ENCODE results near the gene RBM4.

RBM4 gene

GRCh38 chr11:66691311-66691980 lies 52.9 kb downstream of the RBM4 start:
- no peak for FAIRE-seq

- FAIRE-seq = no peak
Observed at GRCh38 chr11:66692446-66692845, 53.9 kb downstream of the RBM4 start.

DNA sequence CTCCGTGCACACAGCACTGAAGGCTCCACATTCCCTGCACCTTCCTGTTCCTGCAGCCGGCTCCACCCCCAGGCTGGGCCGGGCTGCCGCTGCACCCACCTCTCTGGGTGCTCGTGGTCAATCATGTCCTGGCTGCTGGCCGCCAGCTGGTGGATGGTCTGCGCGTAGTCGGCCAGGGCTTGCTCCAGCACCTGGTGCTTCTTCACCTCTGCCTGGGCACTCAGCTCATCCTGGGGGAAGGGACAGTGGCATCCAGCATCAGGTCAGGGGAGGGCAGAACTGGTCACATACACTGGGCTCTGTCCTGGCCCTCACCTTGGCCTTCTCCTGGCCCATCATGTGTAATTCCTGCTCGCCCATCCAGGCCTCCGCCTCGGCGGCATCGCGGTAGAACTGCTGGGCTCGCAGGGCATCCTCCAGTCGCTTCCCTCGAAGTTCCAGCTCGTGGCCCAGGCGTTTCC lies 54.4 kb downstream of the RBM4 start:
- no peak for FAIRE-seq

DNA sequence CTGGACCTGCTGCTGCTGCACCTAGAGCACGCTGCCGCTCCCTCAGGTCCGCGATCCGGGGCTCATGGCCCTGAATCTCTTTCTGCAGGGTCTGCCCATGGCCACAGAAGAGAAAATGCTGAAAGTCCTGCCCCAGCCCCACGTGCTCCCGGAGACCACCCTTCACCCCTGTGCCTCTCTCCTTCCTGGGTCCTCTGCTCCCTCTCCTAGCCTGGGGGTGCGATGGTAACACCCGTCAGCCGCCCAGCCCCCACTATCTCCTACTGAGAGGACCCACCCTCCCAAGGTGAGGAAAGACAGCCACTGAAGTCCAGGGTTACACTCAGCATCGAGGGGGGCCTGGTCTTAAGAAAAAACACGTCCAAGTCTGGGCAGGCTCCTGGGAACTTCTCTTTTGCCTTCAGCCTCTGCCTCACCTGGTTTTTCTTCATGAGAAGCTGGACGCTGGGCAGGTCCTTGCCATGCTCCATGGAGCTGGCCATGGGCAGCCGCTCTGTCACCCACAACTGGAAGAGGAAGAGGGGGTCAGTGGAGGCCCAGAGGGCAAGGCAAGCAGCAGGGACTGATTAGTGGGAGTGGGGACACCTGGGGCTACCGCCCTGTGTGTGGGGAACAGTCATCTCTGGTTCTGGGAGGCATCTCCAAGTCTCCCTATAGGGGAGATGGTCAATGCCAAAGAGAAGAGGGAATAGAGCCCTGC lies 55.0 kb downstream of the RBM4 start:
- no peak for FAIRE-seq

GRCh38 chr11:66694056-66694410 lies 55.5 kb downstream of the RBM4 start:
- no peak for FAIRE-seq

DNA sequence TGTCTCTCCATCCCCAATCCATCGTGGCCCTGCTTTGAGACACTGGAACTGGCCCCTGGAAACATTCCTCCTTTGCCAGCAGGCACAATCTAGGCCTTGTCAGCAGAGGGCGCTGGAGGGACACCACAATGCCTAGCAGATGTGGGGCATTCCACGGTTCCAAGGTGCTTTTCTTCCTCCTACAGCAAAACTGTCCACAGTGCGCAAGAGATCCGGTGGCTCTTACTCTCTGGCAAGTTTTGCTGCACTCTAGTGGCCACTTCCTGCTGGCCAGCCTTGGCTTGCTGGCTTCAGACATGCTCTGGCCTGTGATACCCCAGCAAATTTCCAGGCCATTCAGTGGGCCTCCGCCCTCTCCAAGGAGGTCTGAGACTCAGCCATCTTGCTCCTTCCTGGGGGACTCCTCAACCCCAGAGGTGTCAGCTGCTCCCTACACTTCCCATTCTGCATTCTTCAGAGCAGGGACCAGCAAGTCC lies 56.3 kb downstream of the RBM4 start:
- FAIRE-seq = peak; percentile 94

All from TTC549 (cell line).